HTERT RPE-1 (cell line): ENCODE data around the gene NPPA.
"Not testable (repeated sequence)": the region's sequence is repeated elsewhere in the genome, so short reads cannot be mapped to it uniquely, and the experiment has no call there.

ENCODE experiments used
- in situ Hi-C: fragments of 300-500 bp; cut with MboI; formaldehyde crosslinking; loops from 4 replicates; pipeline ENCODE4 v1.14.3; 2020; ENCODE audit warnings: low sequenced_read_pairs

The NPPA gene

GRCh38 chr1:11817192-11817591 lies 30.4 kb downstream of the NPPA start:
- in situ Hi-C loops: no loop called here

- in situ Hi-C loops: no loop called here
Observed at GRCh38 chr1:11813021-11813420, 34.6 kb downstream of the NPPA start.

- in situ Hi-C loops: no loop called here
Observed at GRCh38 chr1:11807133-11807532, 40.5 kb downstream of the NPPA start.

GRCh38 chr1:11806307-11806936 lies 41.2 kb downstream of the NPPA start:
- in situ Hi-C loops: no loop called here

DNA sequence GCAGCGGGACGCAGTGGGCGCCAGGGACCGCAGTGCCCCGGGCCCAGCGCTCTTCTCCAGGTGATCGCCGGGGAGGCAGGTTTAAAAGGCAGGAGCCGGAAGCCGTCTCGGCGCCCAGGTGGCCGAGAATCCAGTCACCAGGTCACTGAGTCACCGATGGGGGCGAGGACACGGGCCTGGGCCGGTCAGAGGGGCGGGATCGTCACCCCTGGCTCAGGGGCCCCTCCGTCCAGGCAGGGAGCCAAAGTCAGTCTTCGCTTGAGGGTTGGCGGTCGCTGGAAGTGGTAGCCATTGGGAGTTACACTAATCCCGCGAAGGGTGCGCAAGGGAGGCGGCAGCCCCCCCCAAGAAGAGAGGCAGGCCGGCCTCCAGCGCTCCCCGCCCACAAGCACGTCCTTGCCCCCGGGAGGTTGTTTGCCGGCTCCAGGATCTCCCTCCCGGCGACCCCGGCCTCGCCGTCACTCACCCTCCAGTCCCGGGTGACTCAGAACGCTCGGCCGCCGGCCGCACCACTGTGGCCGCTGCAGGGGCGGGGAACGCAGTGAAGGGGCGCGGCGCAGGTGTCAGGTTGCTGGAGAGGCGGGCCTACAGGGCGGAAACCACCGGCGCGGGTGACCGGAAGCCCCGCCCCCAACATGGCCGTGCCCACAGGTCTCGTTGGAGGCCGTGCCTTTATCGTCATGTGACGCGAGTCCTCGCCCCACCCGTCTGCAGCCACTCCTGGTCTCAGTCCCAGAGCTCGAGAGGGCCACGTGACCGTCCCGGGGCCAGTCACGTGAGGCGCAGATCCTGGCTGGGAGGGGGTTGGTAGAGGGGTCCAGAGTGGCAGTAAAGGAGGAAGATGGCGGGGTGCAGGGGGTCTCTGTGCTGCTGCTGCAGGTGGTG lies 41.9 kb downstream of the NPPA start, which contains the start of the genes CLCN6 and MTHFR:
Gene CLCN6 (plus strand): TSS at position 770 of the 885 bp plus-strand sequence. CDS start 72 bp downstream, at position 842.
Gene MTHFR (minus strand): TSS at position 543 of the 885 bp plus-strand sequence. CDS start 2,848 bp downstream, outside the sequence.
- in situ Hi-C loops: no loop called here

GRCh38 chr1:11804666-11805421 lies 42.7 kb downstream of the NPPA start:
- in situ Hi-C loops: no loop called here

GRCh38 chr1:11803924-11804665 lies 43.5 kb downstream of the NPPA start:
- in situ Hi-C loops: not testable (repeated sequence)

GRCh38 chr1:11802973-11803885 lies 44.4 kb downstream of the NPPA start:
- in situ Hi-C loops: no loop called here

- in situ Hi-C loops: no loop called here
Observed at GRCh38 chr1:11802616-11802972, 45.0 kb downstream of the NPPA start.

DNA sequence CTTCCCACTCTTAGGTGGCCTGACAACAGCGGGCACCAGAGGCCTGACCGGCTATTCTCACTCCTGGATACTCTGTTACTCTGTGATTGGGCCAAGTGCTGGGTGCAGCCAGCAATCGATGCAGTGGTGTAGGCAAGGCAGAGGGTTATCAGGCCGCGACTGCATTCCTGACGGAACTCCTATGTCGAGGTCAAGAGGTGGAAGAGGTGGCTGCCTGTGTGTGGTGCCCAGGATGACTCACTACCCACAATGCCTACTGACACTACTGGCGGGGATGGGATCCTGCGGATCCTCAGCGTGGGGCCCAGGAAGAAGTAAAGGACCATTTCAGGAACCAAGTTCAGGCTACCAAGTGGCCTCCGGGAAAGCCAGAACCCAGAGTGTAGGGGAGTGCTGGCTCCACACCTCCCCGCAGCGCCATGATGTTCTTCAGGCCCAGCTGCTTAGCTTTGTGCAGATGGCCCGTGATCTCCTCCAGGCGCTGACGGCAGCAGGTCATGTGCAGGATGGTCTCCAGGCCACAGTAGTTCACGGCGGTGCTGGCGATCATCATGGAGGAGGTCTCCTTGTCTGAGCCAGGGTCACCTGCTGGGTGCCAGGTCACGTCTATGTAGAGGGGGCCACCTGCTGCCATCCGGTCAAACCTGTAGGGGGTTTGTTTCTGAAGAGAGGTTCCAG lies 46.7 kb downstream of the NPPA start:
- in situ Hi-C loops: no loop called here

- in situ Hi-C loops: no loop called here
Observed at GRCh38 chr1:11800391-11800755, 47.2 kb downstream of the NPPA start.

DNA sequence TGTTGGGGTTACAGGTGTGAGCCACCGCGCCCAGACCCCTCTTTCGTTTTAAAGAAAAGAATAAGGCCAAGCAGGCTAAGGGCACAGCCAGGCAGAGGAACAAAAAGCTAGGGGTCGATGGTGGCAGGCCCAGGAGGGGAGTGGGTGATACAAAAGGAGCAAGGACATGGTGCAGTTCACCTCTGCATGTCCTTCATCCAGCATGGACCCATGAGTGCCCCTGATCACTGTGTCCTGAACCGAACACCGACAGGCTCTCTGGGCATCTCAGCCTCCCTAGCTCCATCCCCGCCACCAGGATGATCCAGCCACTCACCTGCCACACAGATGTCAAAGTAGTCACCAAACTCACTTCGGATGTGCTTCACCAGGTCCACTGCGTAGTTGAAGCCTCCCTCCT lies 47.7 kb downstream of the NPPA start:
- in situ Hi-C loops: no loop called here

- in situ Hi-C loops: no loop called here
Observed at GRCh38 chr1:11799099-11799498, 48.5 kb downstream of the NPPA start.

- in situ Hi-C loops: no loop called here
Observed at GRCh38 chr1:11797525-11798216, 49.9 kb downstream of the NPPA start.

GRCh38 chr1:11796036-11796828 lies 51.4 kb downstream of the NPPA start:
- in situ Hi-C loops: no loop called here
